IPS-NIHi11 (cell line): ENCODE data around the gene ITPR1.

Experiments used
- DNase-seq: peaks from one replicate; pipeline ENCODE4 v3.0.0; 2012; ENCODE audit warnings: mixed read lengths, low spot score

ITPR1 gene

GRCh38 chr3:4855676-4856075 is 362.5 kb downstream of the ITPR1 start:
- DNase-seq = no peak

GRCh38 chr3:4856136-4856535 is 363.0 kb downstream of the ITPR1 start:
- DNase-seq = no peak

GRCh38 chr3:4856564-4856963 is 363.4 kb downstream of the ITPR1 start:
- DNase-seq = no peak

GRCh38 chr3:4856986-4857385 is 363.8 kb downstream of the ITPR1 start:
- no peak for DNase-seq

GRCh38 chr3:4859788-4860187 is 366.6 kb downstream of the ITPR1 start:
- DNase-seq = no peak

GRCh38 chr3:4862973-4863372 is 369.8 kb downstream of the ITPR1 start:
- no peak for DNase-seq

GRCh38 chr3:4864503-4864902 is 371.4 kb downstream of the ITPR1 start:
- no peak for DNase-seq

GRCh38 chr3:4865714-4866113 is 372.6 kb downstream of the ITPR1 start:
- DNase-seq = no peak

- no peak for DNase-seq
Observed at GRCh38 chr3:4866866-4867265, 373.7 kb downstream of the ITPR1 start.

- no peak for DNase-seq
Observed at GRCh38 chr3:4877173-4877787, 384.1 kb downstream of the ITPR1 start.

GRCh38 chr3:4880850-4881249 is 387.7 kb downstream of the ITPR1 start:
- no peak for DNase-seq

GRCh38 chr3:4882548-4882947 is 389.4 kb downstream of the ITPR1 start:
- no peak for DNase-seq

- no peak for DNase-seq
Observed at GRCh38 chr3:4883011-4883410, 389.9 kb downstream of the ITPR1 start.

- no peak for DNase-seq
Observed at GRCh38 chr3:4884888-4885287, 391.7 kb downstream of the ITPR1 start.

- DNase-seq = no peak
Observed at GRCh38 chr3:4885316-4885715, 392.2 kb downstream of the ITPR1 start.

GRCh38 chr3:4886448-4886847 is 393.3 kb downstream of the ITPR1 start:
- DNase-seq = no peak

GRCh38 chr3:4887177-4887576 is 394.0 kb downstream of the ITPR1 start:
- no peak for DNase-seq

- DNase-seq = no peak
Observed at GRCh38 chr3:4888913-4889846, 396.0 kb downstream of the ITPR1 start.

GRCh38 chr3:4889896-4890295 is 396.7 kb downstream of the ITPR1 start:
- DNase-seq = no peak

GRCh38 chr3:4894891-4895530 is 401.9 kb downstream of the ITPR1 start:
- DNase-seq = no peak

GRCh38 chr3:4895838-4896237 is 402.7 kb downstream of the ITPR1 start:
- DNase-seq = no peak
